ENCODE results near the gene DOLPP1. TPM values are rescaled to one million over a fixed set of nuclear protein-coding genes. Genes with fewer than 3 reads are reported as not detected.

DOLPP1 gene, protein sequence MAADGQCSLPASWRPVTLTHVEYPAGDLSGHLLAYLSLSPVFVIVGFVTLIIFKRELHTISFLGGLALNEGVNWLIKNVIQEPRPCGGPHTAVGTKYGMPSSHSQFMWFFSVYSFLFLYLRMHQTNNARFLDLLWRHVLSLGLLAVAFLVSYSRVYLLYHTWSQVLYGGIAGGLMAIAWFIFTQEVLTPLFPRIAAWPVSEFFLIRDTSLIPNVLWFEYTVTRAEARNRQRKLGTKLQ
- total RNA-seq (2021; fragmentation: NEBNext Ultra II Directional; extraction: Animal tissue kit (Norgen Biotek cat#: 25700)) (36.0 and 38.8 TPM in 2 replicates), polyA plus RNA-seq (2011; rRNA removed) (45.3 and 56.0 TPM in 2 replicates), polyA minus RNA-seq (2011; rRNA and poly(A)+ RNA removed) (34.8 and 38.2 TPM in 2 replicates)
- 43.8 TPM for polyA plus RNA-seq (2011; cell fraction: cytosol; rRNA removed)
- 56.1 TPM for polyA plus RNA-seq (2011; cell fraction: nucleus; rRNA removed)
- 20.0 to 27.5 TPM (median 25.5 TPM) in 4 replicates for polyA plus RNA-seq (2012, experiment 1 of 2)
- 37.9 TPM for polyA plus RNA-seq (2012, experiment 2 of 2)
- 52.3 TPM for polyA plus RNA-seq (2013, experiment 1 of 2)
- 56.7 TPM for polyA plus RNA-seq (2013, experiment 2 of 2)
- polyA minus RNA-seq (2011; cell fraction: cytosol; rRNA and poly(A)+ RNA removed), result 15.0 TPM
- 17.3 TPM for polyA minus RNA-seq (2011; cell fraction: nucleus; rRNA and poly(A)+ RNA removed)
- long read RNA-seq, experiment 1, partial matches to known transcripts, result 22 of 26 reads
- long read RNA-seq, experiment 1, other reads (novel, unspliced or antisense), result 0 of 26 reads
- long read RNA-seq, experiment 2, transcript DOLPP1-202 (8 exons, 2,177 nt), result major isoform, 5 of 12 reads
- long read RNA-seq, experiment 2, partial matches to known transcripts, result 2 of 12 reads
- long read RNA-seq, experiment 2, other reads (novel, unspliced or antisense), result 5 of 12 reads

DNA sequence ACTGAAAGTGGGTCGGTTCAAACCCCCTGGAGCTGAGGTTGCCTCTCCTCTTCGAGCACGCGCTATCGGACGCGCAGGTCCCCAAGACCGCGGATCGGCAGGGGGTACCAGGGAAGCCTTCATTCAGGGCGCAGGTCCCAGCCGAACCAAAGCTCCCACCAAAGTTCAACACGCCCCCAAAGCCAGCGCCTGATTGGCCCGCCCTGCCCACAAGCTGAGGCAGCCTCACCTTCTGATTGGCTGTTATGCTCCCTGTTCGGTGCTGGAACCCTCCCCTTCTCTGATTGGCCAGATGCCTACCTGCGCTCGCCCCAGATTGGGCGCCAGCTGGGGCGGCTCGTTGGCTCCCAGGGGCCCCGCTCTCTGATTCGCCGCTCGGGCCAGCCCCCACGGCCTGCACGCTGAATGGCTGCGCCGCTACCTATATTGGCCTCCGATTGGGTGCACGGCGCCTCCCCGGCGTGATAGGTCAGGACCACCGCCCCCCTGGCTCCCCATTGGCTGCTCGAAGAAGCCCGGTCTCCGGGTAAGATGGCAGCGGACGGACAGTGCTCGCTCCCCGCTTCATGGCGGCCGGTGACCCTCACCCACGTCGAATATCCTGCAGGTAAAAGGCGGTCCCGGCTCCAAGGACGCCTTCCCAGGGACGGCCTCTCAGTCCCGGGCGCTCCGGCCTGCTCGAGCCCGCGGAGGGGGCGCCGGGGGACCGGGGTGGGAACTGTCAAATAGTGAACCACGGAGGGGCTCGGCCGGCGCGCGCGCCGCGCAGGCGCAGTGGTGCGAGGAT is at the start of gene DOLPP1:
Gene DOLPP1 (plus strand): TSS at position 511 of the 787 bp plus-strand sequence. CDS start 21 bp downstream, at position 532.
- peak within 1 kb of the TSS; percentile 60 for H3K18ac ChIP-seq (ENCODE audit: extremely low read depth, low read length)
- peak within 1 kb of the TSS; percentile 83 to 90 (median 86) for H3K4me3 ChIP-seq (ENCODE audit: extremely low read depth in 1 of 4, insufficient read depth in 2 of 4, low read depth in 3 of 4, low read length in 4 of 4)
- peaks cover 0 to 9% (median 5%) of the 10 kb centered on the region in 4 experiments; a peak in 6 of 7 replicates for H3K4me1 ChIP-seq (replicated peaks in 1 of 4; ENCODE audit: control insufficient read depth in 3 of 4, insufficient read depth in 4 of 4, low read length in 3 of 4)
- peak within 1 kb of the TSS; percentile 91 for H4K8ac ChIP-seq (ENCODE audit: extremely low read depth, insufficient read depth, low read length)
- H4K5ac ChIP-seq (ENCODE audit: insufficient read length, low read depth, low read length), result peak within 1 kb of the TSS; percentile 89
- peaks cover 8% of the 10 kb centered on the region for H3K23me2 ChIP-seq (ENCODE audit: low read depth, low read length)
- H3K27me3 ChIP-seq (replicated peaks in 1 of 4; ENCODE audit: control insufficient read depth in 3 of 4, extremely low read depth in 1 of 4, insufficient read depth in 3 of 4, low read length in 3 of 4), result no peaks in the 10 kb centered on the region
- H2BK120ac ChIP-seq (replicated peaks; ENCODE audit: low read depth, low read length), result no peak within 1 kb of the TSS
- ChIA-PET CTCF (ENCODE audit: partially characterized antibody) (interaction anchor here (1.0 to 1.8 kb wide), 2 partner anchors 17 to 52 kb away, joined by 4 read pairs; partner anchors contain the start of gene SH3GLB2), POLR2A (ENCODE audit: partially characterized antibody) (interaction anchor here (0.6 to 3.9 kb wide), 15 partner anchors 8 to 392 kb away, joined by 3 to 27 read pairs (median 4); partner anchors contain the start of genes IER5L, MIGA2, SET and SH3GLB2)
- H3K56ac ChIP-seq (replicated peaks; ENCODE audit: insufficient read length, low read depth, low read length), result peak within 1 kb of the TSS; percentile 89
- peak within 1 kb of the TSS; percentile 56; the same call in 1 of the 2 replicates for H2AFZ ChIP-seq (ENCODE audit: low read length)
- peak within 1 kb of the TSS; percentile 56 for H3K27ac ChIP-seq (ENCODE audit: low read depth, low read length)
- peaks cover 7 to 19% of the 10 kb centered on the region in 2 experiments for H4K20me1 ChIP-seq (replicated peaks in 1 of 2; ENCODE audit: control insufficient read depth in 1 of 2, insufficient read depth in 2 of 2, low read length in 2 of 2)
- peaks cover 8 to 42% of the 10 kb centered on the region in 2 experiments; a peak in 3 of 4 replicates for H3K79me2 ChIP-seq (ENCODE audit: control insufficient read depth in 1 of 2, insufficient read depth in 2 of 2, low read length in 2 of 2)
- peaks cover 27% of the 10 kb centered on the region for H3K79me1 ChIP-seq (ENCODE audit: low read depth, low read length)
- H2AK5ac ChIP-seq (ENCODE audit: low read depth, low read length), result no peak within 1 kb of the TSS
- no peak within 1 kb of the TSS for H2BK15ac ChIP-seq (ENCODE audit: low read length)
- no peak within 1 kb of the TSS for H4K91ac ChIP-seq (replicated peaks; ENCODE audit: insufficient read length, low read length)
- no peak for FAIRE-seq
- peak within 1 kb of the TSS; percentile 63 to 76 (median 72) for H3K9ac ChIP-seq (replicated peaks in 1 of 4; ENCODE audit: extremely low read depth in 1 of 4, low read depth in 3 of 4, low read length in 3 of 4)
- peak within 1 kb of the TSS; percentile 76 to 90 for H3K4me2 ChIP-seq (ENCODE audit: insufficient read depth in 1 of 2, low read depth in 2 of 2, low read length in 2 of 2)
- peak; percentile 97 to 98 for DNase-seq (ENCODE audit: low read depth in 1 of 2, low spot score in 2 of 2)
- H2BK20ac ChIP-seq (ENCODE audit: low read length), result no peak within 1 kb of the TSS
- H3K4ac ChIP-seq (replicated peaks; ENCODE audit: insufficient read length, low read depth, low read length), result peak within 1 kb of the TSS; percentile 12
- no peak within 1 kb of the TSS for H3K23ac ChIP-seq (ENCODE audit: insufficient read length)
- H2BK5ac ChIP-seq (ENCODE audit: low read depth, low read length), result peak within 1 kb of the TSS; percentile 71; the same call in 1 of the 2 replicates
- no peaks in the 10 kb centered on the region for H3K9me3 ChIP-seq (ENCODE audit: insufficient read depth in 2 of 2, low read depth in 1 of 2, low read length in 1 of 2)
- H3K36me3 ChIP-seq (ENCODE audit: control insufficient read depth in 2 of 4, insufficient read depth in 4 of 4, low read length in 3 of 4), result peaks cover 0 to 10% (median 3%) of the 10 kb centered on the region in 4 experiments; a peak in 5 of 8 replicates
- H2BK12ac ChIP-seq (ENCODE audit: low read depth, low read length), result 0 out of 2 replicates have a peak within 1 kb of the TSS, but pooled peaks have one; percentile 39
- 2% methylated on average over 57 of the region's 70 CpGs; no CpG with 5 or more reads in 1 of the 2 experiments for WGBS, 2 experiments (ENCODE audit: extremely low coverage in 1 of 2, insufficient coverage in 1 of 2, insufficient read length in 1 of 2, insufficient replicate concordance in 2 of 2, low coverage in 1 of 2, low lambda C conversion rate in 2 of 2, missing lambda C conversion rate in 1 of 2)
- H3K14ac ChIP-seq (ENCODE audit: insufficient read length), result no peak within 1 kb of the TSS
- peak; percentile 98 for TF ChIP-seq PHF8 (conservative IDR thresholded peaks at IDR 0.05; ENCODE audit: low read depth, low read length)
- TF ChIP-seq CTBP2 (IDR thresholded peaks at IDR 0.05; ENCODE audit: borderline replicate concordance, insufficient read depth, insufficient read length, low read length), result no peak
- peak; percentile 73; a peak in 3 of 4 replicates for TF ChIP-seq SIN3A (conservative IDR thresholded peaks at IDR 0.05 in 1 of 2, IDR thresholded peaks at IDR 0.05 in 1 of 2; ENCODE audit: low read depth in 1 of 2, low read length in 2 of 2)
- TF ChIP-seq, protein P1, sequence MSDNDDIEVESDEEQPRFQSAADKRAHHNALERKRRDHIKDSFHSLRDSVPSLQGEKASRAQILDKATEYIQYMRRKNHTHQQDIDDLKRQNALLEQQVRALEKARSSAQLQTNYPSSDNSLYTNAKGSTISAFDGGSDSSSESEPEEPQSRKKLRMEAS (IDR thresholded peaks at IDR 0.05), result peak; percentile 43
- peak; percentile 73 for TF ChIP-seq TBP (IDR thresholded peaks at IDR 0.05; ENCODE audit: low read depth, low read length)
- peak; percentile 95 for TF ChIP-seq YY1 (IDR thresholded peaks at IDR 0.05; ENCODE audit: low read depth, low read length)

Measured in H1 (cell line).